HepG2 (cell line): Measurements from ENCODE around the gene FSIP1. TPM values are rescaled to one million over a fixed set of nuclear protein-coding genes. Genes with fewer than 3 reads are reported as not detected.

Experiments used
- ARHGAP35 ChIP-seq: sonication (generic); formaldehyde crosslinking; IDR thresholded peaks from 2 replicates; pipeline ENCODE4 v1.9.0; 2022; ENCODE audit warnings: mild to moderate bottlenecking, inconsistent platforms, moderate library complexity, missing genetic modification reagents, borderline replicate concordance
- ARID3A ChIP-seq: IDR thresholded peaks from 2 replicates; pipeline ENCODE4 v1.6.1; 2012; ENCODE audit warnings: low read depth, low read length, improper control_type of control experiment
- ARNT ChIP-seq: fragments of 450-650 bp; IDR thresholded peaks from 2 replicates; pipeline ENCODE4 v1.6.1; 2017
- ESRRA ChIP-seq: sonication (generic); formaldehyde crosslinking; IDR thresholded peaks from 2 replicates; pipeline ENCODE4 v1.5.1; 2020; ENCODE audit warnings: mild to moderate bottlenecking, low read depth, missing genetic modification reagents
- GABPA ChIP-seq, 2 experiments: IDR thresholded peaks; 2 replicates each; pipeline ENCODE4 v1.6.1; 2011 to 2016; ENCODE audit warnings: low read depth in 2 of 2, low read length in 1 of 2, missing biosample characterization in 1 of 2, missing genetic modification characterization in 1 of 2
- NR2F1 ChIP-seq, 2 experiments: fragments of 450-650 bp in 1 of 2; formaldehyde crosslinking in 1 of 2; IDR thresholded peaks; 2 replicates each; pipeline versions ENCODE4 v1.5.0 to v1.6.1; 2016 to 2020; ENCODE audit warnings: mild to moderate bottlenecking in 1 of 2, missing compliant biosample characterization in 1 of 2, missing genetic modification reagents in 1 of 2, moderate library complexity in 1 of 2
- SSRP1 ChIP-seq: IDR thresholded peaks from 2 replicates; pipeline ENCODE4 v1.6.1; 2016; ENCODE audit warnings: control low read depth
- TRIM22 ChIP-seq: fragments of 450-650 bp; IDR thresholded peaks from 2 replicates; pipeline ENCODE4 v1.6.1; 2017
- ZBTB21 ChIP-seq: sonication (generic); formaldehyde crosslinking; IDR thresholded peaks from 2 replicates; pipeline ENCODE4 v1.4.0; 2020; ENCODE audit warnings: missing genetic modification reagents
- ZBTB26 ChIP-seq: IDR thresholded peaks from 2 replicates; pipeline ENCODE4 v1.6.1; 2016; ENCODE audit warnings: missing compliant biosample characterization, missing genetic modification reagents, borderline replicate concordance
- ZHX1 ChIP-seq: sonication (generic); formaldehyde crosslinking; IDR thresholded peaks from 2 replicates; pipeline ENCODE4 v1.8.1; 2022; ENCODE audit warnings: low read depth, mild to moderate bottlenecking, missing genetic modification reagents
- ZHX2 ChIP-seq, 2 experiments: sonication (generic) in 1 of 2; formaldehyde crosslinking in 1 of 2; IDR thresholded peaks; 2 replicates each; pipeline versions ENCODE4 v1.6.1 to v1.9.0; 2014 to 2022; ENCODE audit warnings: antibody characterized with exemption in 1 of 2, borderline replicate concordance in 1 of 2, inconsistent platforms in 1 of 2, low read depth in 1 of 2, missing genetic modification reagents in 1 of 2
- ZNF451 ChIP-seq: sonication (generic); formaldehyde crosslinking; IDR thresholded peaks from 2 replicates; pipeline ENCODE4 v1.5.0; 2020; ENCODE audit warnings: mild to moderate bottlenecking, missing genetic modification reagents
- polyA plus RNA-seq, 8 experiments: library from polyadenylated mRNA; depleted of rRNA in 3 of 8; stranded (reverse) in 7 of 8; unstranded in 1 of 8; fragments of >200 nt; fragmentation: Illumina TruSeq in 4 of 8; extraction: Trizol in 4 of 8; gene quantifications; 2 replicates each; pipeline versions ENCODE4 v1.2.1 to v1.2.3, GENCODE V29; 2011 to 2016; ENCODE audit warnings: low read depth in 4 of 8, missing spikeins in 1 of 8, mixed read lengths in 1 of 8; ENCODE audit not compliant: insufficient read depth in 1 of 8
- total RNA-seq, 5 experiments: library from RNA; depleted of rRNA; stranded (reverse); fragments of >200 nt; fragmentation: Illumina TruSeq; extraction: Trizol; gene quantifications; 2 replicates each; pipeline ENCODE4 v1.2.3, GENCODE V29; 2016; ENCODE audit warnings: low read depth in 1 of 5

The FSIP1 gene
- total and polyA plus RNA-seq, 2 of the 13 experiments (the other 11 are each of a cell fraction or from before 2014, with no cell fraction given): 0.18 TPM; not detected in 1

GRCh38 chr15:39782441-39783138 lies at the start of gene FSIP1 (continued):
- TF ChIP-seq ARID3A (no peak), ZHX1 (no peak), ARNT (no peak), SSRP1 (CRISPR knock-in tag) (no peak), ZBTB21 (CRISPR knock-in tag) (no peak), GABPA (IDR thresholded peaks at IDR 0.05; ENCODE audit: low read depth, low read length) (peak; percentile 70), GABPA (CRISPR knock-in tag; IDR thresholded peaks at IDR 0.05; ENCODE audit: low read depth) (peak; percentile 90), ZNF451 (CRISPR knock-in tag) (no peak), ZHX2 (IDR thresholded peaks at IDR 0.05; ENCODE audit: low read depth) (no peak), ZHX2 (CRISPR knock-in tag; IDR thresholded peaks at IDR 0.05; ENCODE audit: borderline replicate concordance) (no peak), NR2F1 (CRISPR knock-in tag; IDR thresholded peaks at IDR 0.05) (no peak), ZBTB26 (CRISPR knock-in tag) (no peak), ESRRA (no peak; the same call in 1 of the 2 replicates), TRIM22 (no peak), ARHGAP35 (CRISPR knock-in tag) (peak; percentile 50; the same call in 1 of the 2 replicates)
